ENCODE data around the gene CACNA2D3.

GRCh38 chr3:54755756-54756155 lies 633.4 kb downstream of the CACNA2D3 start:
- TF ChIP-seq CTCF (IDR thresholded peaks at IDR 0.05) (no peak), POLR2AphosphoS5 (IDR thresholded peaks at IDR 0.05; ENCODE audit: insufficient read depth in 1 of 2, low read depth in 1 of 2) (no peak), POLR2A (IDR thresholded peaks at IDR 0.05) (no peak)
